ENCODE measurements around the gene POU2F3.
A peak's percentile ranks its signal among the peaks of the same experiment; 100 is the strongest.

POU2F3 gene

GRCh38 chr11:120224972-120225909 is 14.7 kb upstream of the POU2F3 start:
- H3K9me3 ChIP-seq, result no peaks in the 10 kb centered on the region
- H3K27ac ChIP-seq, result no peak overlapping the region
- no peaks in the 10 kb centered on the region for H3K36me3 ChIP-seq

GRCh38 chr11:120226242-120226641 is 13.7 kb upstream of the POU2F3 start:
- H3K4me3 ChIP-seq (ENCODE audit: low read depth in 1 of 2, low read length in 1 of 2), result no peak overlapping the region
- no peaks in the 10 kb centered on the region for H3K36me3 ChIP-seq
- TF ChIP-seq, protein P1, sequence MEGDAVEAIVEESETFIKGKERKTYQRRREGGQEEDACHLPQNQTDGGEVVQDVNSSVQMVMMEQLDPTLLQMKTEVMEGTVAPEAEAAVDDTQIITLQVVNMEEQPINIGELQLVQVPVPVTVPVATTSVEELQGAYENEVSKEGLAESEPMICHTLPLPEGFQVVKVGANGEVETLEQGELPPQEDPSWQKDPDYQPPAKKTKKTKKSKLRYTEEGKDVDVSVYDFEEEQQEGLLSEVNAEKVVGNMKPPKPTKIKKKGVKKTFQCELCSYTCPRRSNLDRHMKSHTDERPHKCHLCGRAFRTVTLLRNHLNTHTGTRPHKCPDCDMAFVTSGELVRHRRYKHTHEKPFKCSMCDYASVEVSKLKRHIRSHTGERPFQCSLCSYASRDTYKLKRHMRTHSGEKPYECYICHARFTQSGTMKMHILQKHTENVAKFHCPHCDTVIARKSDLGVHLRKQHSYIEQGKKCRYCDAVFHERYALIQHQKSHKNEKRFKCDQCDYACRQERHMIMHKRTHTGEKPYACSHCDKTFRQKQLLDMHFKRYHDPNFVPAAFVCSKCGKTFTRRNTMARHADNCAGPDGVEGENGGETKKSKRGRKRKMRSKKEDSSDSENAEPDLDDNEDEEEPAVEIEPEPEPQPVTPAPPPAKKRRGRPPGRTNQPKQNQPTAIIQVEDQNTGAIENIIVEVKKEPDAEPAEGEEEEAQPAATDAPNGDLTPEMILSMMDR (IDR thresholded peaks at IDR 0.05), result no peak
- H3K27me3 ChIP-seq, result peaks cover 1% of the 10 kb centered on the region
- H3K27ac ChIP-seq, result no peak overlapping the region
- peaks cover 30 to 31% of the 10 kb centered on the region in 2 experiments for H3K4me1 ChIP-seq (ENCODE audit: control insufficient read depth in 1 of 2, insufficient read depth in 1 of 2, low read depth in 1 of 2, low read length in 1 of 2)
- no peaks in the 10 kb centered on the region for H3K9me3 ChIP-seq

More at GRCh38 chr11:120224972-120225909, 14.7 kb upstream of the POU2F3 start:
- no peaks in the 10 kb centered on the region for H3K27me3 ChIP-seq
- TF ChIP-seq, protein P1 (IDR thresholded peaks at IDR 0.05), result no peak
- peak overlapping the region; percentile 17 to 29 for H3K4me3 ChIP-seq (ENCODE audit: low read depth in 1 of 2, low read length in 1 of 2)
- peaks cover 30 to 31% of the 10 kb centered on the region in 2 experiments for H3K4me1 ChIP-seq (ENCODE audit: control insufficient read depth in 1 of 2, insufficient read depth in 1 of 2, low read depth in 1 of 2, low read length in 1 of 2)

- peaks cover 30 to 31% of the 10 kb centered on the region in 2 experiments for H3K4me1 ChIP-seq (ENCODE audit: control insufficient read depth in 1 of 2, insufficient read depth in 1 of 2, low read depth in 1 of 2, low read length in 1 of 2)
- H3K9me3 ChIP-seq, result no peaks in the 10 kb centered on the region
- H3K4me3 ChIP-seq (ENCODE audit: low read depth in 1 of 2, low read length in 1 of 2), result no peak overlapping the region
- H3K27me3 ChIP-seq, result peaks cover 6% of the 10 kb centered on the region
- H3K36me3 ChIP-seq, result no peaks in the 10 kb centered on the region
- no peak overlapping the region for H3K27ac ChIP-seq
- TF ChIP-seq, protein P1 (IDR thresholded peaks at IDR 0.05), result no peak
Measured at GRCh38 chr11:120226714-120227113, 13.2 kb upstream of the POU2F3 start.

DNA sequence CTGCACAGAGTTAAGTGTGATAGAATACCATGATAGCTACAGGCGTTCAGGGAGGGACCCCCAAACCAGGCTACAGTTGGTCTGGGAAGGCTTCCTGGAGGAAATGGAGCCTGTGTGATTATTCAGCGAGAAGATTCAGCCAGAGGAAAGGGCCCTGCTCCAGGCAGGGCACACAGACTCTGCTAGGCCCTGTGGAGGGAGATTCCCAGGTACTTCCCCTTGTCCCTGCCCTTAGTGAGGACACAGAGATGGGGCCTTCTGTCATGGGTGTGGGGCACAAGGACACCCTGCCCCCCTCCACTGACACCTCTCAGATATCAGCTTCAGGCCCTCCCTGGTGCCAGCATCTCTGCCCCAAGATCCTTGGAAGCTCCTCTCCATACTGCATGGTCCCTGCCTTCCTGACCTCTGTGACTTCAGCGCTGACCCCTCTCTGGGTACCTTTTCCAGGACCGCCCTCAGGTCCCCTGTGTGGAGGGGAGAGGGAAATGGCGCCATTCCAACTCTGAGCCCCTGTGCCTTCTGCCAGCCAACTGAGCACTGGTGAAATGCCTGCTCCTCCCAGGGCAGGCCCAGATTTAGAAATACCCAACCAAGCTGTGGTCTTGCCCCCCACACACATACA is 12.6 kb upstream of the POU2F3 start:
- peaks cover 12% of the 10 kb centered on the region for H3K27me3 ChIP-seq
- no peaks in the 10 kb centered on the region for H3K9me3 ChIP-seq
- no peak overlapping the region for H3K4me3 ChIP-seq (ENCODE audit: low read depth in 1 of 2, low read length in 1 of 2)
- no peak overlapping the region for H3K27ac ChIP-seq
- no peaks in the 10 kb centered on the region for H3K36me3 ChIP-seq
- peaks cover 30 to 31% of the 10 kb centered on the region in 2 experiments for H3K4me1 ChIP-seq (ENCODE audit: control insufficient read depth in 1 of 2, insufficient read depth in 1 of 2, low read depth in 1 of 2, low read length in 1 of 2)
- TF ChIP-seq, protein P1 (IDR thresholded peaks at IDR 0.05), result no peak

DNA sequence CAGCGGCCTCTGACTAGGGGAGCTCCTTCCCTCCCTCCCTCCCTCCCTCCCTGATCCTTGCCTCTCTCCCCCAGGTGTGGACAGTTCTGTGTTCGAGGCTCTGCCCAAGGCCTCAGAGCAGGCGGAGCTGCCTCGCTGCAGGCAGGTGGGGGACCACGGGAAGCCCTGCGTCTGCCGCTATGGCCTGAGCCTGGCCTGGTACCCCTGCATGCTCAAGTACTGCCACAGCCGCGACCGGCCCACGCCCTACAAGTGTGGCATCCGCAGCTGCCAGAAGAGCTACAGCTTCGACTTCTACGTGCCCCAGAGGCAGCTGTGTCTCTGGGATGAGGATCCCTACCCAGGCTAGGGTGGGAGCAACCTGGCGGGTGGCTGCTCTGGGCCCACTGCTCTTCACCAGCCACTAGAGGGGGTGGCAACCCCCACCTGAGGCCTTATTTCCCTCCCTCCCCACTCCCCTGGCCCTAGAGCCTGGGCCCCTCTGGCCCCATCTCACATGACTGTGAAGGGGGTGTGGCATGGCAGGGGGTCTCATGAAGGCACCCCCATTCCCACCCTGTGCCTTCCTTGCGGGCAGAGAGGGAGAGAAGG is 11.1 kb upstream of the POU2F3 start:
- TF ChIP-seq, protein P1 (IDR thresholded peaks at IDR 0.05), result no peak

More for the DNA sequence above, 11.1 kb upstream of the POU2F3 start:
- Histone ChIP-seq H3K27ac (no peak overlapping the region), H3K27me3 (peaks cover 24% of the 10 kb centered on the region), H3K4me1 (ENCODE audit: control insufficient read depth in 1 of 2, insufficient read depth in 1 of 2, low read depth in 1 of 2, low read length in 1 of 2) (peaks cover 19 to 21% of the 10 kb centered on the region in 2 experiments), H3K36me3 (no peaks in the 10 kb centered on the region), H3K9me3 (no peaks in the 10 kb centered on the region), H3K4me3 (ENCODE audit: low read depth in 1 of 2, low read length in 1 of 2) (no peak overlapping the region)

Data from neutrophil (primary cell).